ENCODE data around the gene KLHL29.
A peak's percentile ranks its signal among the peaks of the same experiment; 100 is the strongest.

KLHL29 gene

GRCh38 chr2:23564615-23564960 is 179.6 kb downstream of the KLHL29 start:
- FAIRE-seq: no peak
- no peak for DNase-seq (ENCODE audit: insufficient read length, low spot score)
- TF ChIP-seq POLR2AphosphoS5 (IDR thresholded peaks at IDR 0.05; ENCODE audit: low read depth, low read length) (no peak), PAX5 (IDR thresholded peaks at IDR 0.05; ENCODE audit: insufficient read depth, low read length, severe bottlenecking) (no peak), TAF1 (IDR thresholded peaks at IDR 0.05; ENCODE audit: low read depth, low read length) (no peak), POLR2A (IDR thresholded peaks at IDR 0.05; ENCODE audit: low read depth, low read length) (no peak), SPI1 (IDR thresholded peaks at IDR 0.05; ENCODE audit: low read depth, low read length) (no peak), POU2F2 (IDR thresholded peaks at IDR 0.05; ENCODE audit: low read depth, low read length) (no peak)

DNA sequence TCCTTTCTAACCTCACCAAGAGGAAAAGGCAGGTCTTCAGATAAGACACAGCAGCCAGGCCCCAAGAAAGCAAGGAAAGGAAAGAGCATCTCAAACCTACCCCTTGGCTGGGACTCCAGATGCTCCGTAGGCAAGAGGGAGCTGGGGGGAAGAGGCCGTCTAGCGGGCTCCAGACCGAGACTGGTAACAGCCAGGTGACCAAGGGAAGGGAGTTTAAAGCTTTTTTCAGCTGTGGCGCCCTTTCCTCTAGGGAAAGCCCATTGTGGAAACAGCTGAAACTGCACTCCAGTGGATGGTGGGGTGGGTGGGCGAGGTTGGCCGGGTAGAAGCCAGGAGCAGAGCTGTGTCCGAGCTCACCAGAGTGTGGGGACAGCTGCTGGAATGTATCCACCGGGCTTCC is 180.4 kb downstream of the KLHL29 start:
- FAIRE-seq (no peak), DNase-seq (ENCODE audit: insufficient read length, low spot score) (no peak)
- TF ChIP-seq SPI1 (IDR thresholded peaks at IDR 0.05; ENCODE audit: low read depth, low read length) (no peak), POU2F2 (IDR thresholded peaks at IDR 0.05; ENCODE audit: low read depth, low read length) (no peak), POLR2A (IDR thresholded peaks at IDR 0.05; ENCODE audit: low read depth, low read length) (no peak), TAF1 (IDR thresholded peaks at IDR 0.05; ENCODE audit: low read depth, low read length) (no peak), POLR2AphosphoS5 (IDR thresholded peaks at IDR 0.05; ENCODE audit: low read depth, low read length) (no peak), PAX5 (IDR thresholded peaks at IDR 0.05; ENCODE audit: insufficient read depth, low read length, severe bottlenecking) (no peak)

DNA sequence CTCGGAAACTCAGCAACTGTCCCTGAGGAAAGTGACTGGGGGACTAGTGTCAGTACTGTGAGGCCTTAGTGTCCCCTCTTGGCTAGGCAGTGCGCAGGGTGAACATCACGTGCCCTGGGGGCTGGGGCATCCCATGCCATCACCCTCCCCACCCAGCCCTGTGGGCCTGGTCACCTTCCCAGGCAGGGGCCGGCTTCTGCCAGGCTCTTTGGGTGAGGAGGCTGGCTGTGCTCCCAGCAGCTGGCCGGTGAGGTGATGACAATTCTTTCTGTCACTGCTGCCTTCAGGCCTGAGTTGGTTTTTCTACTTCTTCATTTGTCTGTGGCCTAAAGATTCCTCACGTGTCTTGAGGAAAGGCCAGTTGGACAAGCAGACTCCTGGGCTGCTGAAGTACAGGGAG is 180.8 kb downstream of the KLHL29 start:
- no peak for FAIRE-seq
- no peak for DNase-seq (ENCODE audit: insufficient read length, low spot score)
- no peak for TF ChIP-seq PAX5 (IDR thresholded peaks at IDR 0.05; ENCODE audit: insufficient read depth, low read length, severe bottlenecking)
- TF ChIP-seq SPI1 (IDR thresholded peaks at IDR 0.05; ENCODE audit: low read depth, low read length): no peak
- no peak for TF ChIP-seq POU2F2 (IDR thresholded peaks at IDR 0.05; ENCODE audit: low read depth, low read length)
- TF ChIP-seq TAF1 (IDR thresholded peaks at IDR 0.05; ENCODE audit: low read depth, low read length): no peak
- no peak for TF ChIP-seq POLR2A (IDR thresholded peaks at IDR 0.05; ENCODE audit: low read depth, low read length)
- TF ChIP-seq POLR2AphosphoS5 (IDR thresholded peaks at IDR 0.05; ENCODE audit: low read depth, low read length): no peak

DNA sequence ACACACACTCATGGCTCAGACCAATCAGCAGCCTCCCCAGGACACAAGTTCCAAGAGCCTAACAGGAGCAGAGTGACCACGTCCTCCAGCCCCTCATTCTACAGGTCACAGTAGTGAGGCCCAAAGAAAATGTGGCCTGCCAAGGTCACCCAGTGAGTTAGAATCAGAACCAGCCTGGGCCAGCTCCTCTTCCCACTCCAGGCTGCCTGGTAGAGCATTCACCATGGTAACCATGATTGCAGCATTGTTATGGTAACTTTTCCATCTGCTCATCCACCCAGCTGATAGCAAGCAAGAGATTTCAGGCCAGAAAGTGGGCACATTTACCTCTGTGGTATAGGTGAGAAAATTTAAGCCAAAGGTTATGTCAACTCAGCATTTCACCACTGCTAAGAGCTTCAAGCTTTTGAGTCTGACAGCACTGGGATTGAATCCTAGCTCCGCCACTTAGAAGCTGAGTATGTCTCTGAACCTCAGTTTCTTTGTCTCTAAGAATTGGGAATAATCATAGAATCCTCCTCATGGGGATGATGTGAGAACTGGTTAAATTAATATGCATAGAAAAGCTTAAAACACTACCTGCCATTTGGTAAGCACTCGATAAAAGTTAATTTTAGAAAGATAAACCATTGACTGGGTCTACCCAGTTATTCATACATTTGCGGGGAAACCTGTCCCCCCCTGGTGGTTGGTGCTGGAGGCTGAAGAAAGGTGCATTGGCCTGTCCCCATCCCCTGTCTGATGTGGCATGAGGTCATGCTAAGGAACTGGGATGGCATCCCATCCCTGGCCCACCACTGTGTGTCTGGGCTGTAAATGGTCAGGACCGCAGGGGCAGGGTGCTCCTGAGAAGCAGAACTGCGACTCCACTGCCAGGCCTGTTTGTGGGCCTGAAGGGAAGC is 181.5 kb downstream of the KLHL29 start:
- TF ChIP-seq POU2F2 (IDR thresholded peaks at IDR 0.05; ENCODE audit: low read depth, low read length) (no peak), PAX5 (IDR thresholded peaks at IDR 0.05; ENCODE audit: insufficient read depth, low read length, severe bottlenecking) (no peak), POLR2AphosphoS5 (IDR thresholded peaks at IDR 0.05; ENCODE audit: low read depth, low read length) (no peak), SPI1 (IDR thresholded peaks at IDR 0.05; ENCODE audit: low read depth, low read length) (no peak), POLR2A (IDR thresholded peaks at IDR 0.05; ENCODE audit: low read depth, low read length) (no peak), TAF1 (IDR thresholded peaks at IDR 0.05; ENCODE audit: low read depth, low read length) (no peak)
- FAIRE-seq (peak; percentile 47), DNase-seq (ENCODE audit: insufficient read length, low spot score) (peak; percentile 56)

- FAIRE-seq (no peak), DNase-seq (ENCODE audit: insufficient read length, low spot score) (no peak)
- TF ChIP-seq POLR2A (IDR thresholded peaks at IDR 0.05; ENCODE audit: low read depth, low read length) (no peak), POU2F2 (IDR thresholded peaks at IDR 0.05; ENCODE audit: low read depth, low read length) (no peak), SPI1 (IDR thresholded peaks at IDR 0.05; ENCODE audit: low read depth, low read length) (no peak), PAX5 (IDR thresholded peaks at IDR 0.05; ENCODE audit: insufficient read depth, low read length, severe bottlenecking) (no peak), POLR2AphosphoS5 (IDR thresholded peaks at IDR 0.05; ENCODE audit: low read depth, low read length) (no peak), TAF1 (IDR thresholded peaks at IDR 0.05; ENCODE audit: low read depth, low read length) (no peak)
These were observed 182.3 kb downstream of the KLHL29 start for GRCh38 chr2:23567161-23567756.

DNA sequence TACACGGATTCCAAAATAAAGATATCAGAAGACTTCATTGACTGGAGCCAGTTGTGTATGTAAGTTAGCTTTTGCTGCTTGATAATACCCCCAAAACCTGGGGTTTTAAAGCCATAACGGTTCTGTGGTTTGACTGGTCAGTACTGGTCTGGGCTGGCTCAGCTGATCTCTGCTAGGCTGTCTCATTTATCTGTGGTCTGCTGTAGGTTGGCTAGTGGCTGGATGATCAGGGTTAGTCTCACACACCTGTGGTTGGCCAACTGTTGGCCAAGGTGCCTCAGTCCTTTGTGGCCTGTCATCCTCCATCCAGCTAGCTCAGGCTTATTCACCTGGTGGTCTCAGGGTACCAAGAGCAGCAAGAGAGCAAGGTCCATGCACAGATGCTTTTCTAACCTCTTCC is 183.2 kb downstream of the KLHL29 start:
- no peak for DNase-seq (ENCODE audit: insufficient read length, low spot score)
- TF ChIP-seq TAF1 (IDR thresholded peaks at IDR 0.05; ENCODE audit: low read depth, low read length) (no peak), POLR2AphosphoS5 (IDR thresholded peaks at IDR 0.05; ENCODE audit: low read depth, low read length) (no peak), SPI1 (IDR thresholded peaks at IDR 0.05; ENCODE audit: low read depth, low read length) (no peak), PAX5 (IDR thresholded peaks at IDR 0.05; ENCODE audit: insufficient read depth, low read length, severe bottlenecking) (no peak), POU2F2 (IDR thresholded peaks at IDR 0.05; ENCODE audit: low read depth, low read length) (no peak), POLR2A (IDR thresholded peaks at IDR 0.05; ENCODE audit: low read depth, low read length) (no peak)
- no peak for FAIRE-seq

DNA sequence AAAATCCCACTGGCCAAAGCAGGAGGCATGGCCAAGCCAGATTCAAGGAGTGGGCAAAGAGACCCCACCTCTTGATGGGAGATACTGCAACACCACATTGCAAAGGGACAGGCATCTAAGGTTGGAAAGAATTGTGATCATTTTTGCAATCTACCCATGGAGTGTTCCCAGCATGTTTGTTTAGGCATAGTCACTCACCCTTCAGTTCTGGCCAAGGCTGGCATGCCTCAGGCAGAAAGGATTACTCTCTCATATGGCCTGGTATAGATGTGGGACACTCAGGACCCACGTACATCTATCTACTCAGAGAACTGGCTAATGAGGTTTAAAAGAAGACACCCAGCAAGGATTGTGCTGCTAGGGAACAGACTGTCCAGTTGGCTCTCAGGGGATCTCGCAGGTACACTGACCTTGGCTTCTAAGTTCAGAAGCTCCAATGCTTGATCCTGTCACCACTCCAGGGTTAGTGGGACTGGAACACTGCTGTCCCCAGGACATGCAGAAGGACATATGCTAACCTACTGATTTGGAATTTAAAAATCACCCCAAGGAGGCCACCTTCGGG is 183.7 kb downstream of the KLHL29 start:
- DNase-seq (ENCODE audit: insufficient read length, low spot score): no peak
- no peak for FAIRE-seq
- no peak for TF ChIP-seq POU2F2 (IDR thresholded peaks at IDR 0.05; ENCODE audit: low read depth, low read length)
- no peak for TF ChIP-seq POLR2AphosphoS5 (IDR thresholded peaks at IDR 0.05; ENCODE audit: low read depth, low read length)

- DNase-seq (ENCODE audit: insufficient read length, low spot score): no peak
- no peak for TF ChIP-seq POLR2A (IDR thresholded peaks at IDR 0.05; ENCODE audit: low read depth, low read length)
- no peak for TF ChIP-seq POLR2AphosphoS5 (IDR thresholded peaks at IDR 0.05; ENCODE audit: low read depth, low read length)
- no peak for TF ChIP-seq PAX5 (IDR thresholded peaks at IDR 0.05; ENCODE audit: insufficient read depth, low read length, severe bottlenecking)
- TF ChIP-seq SPI1 (IDR thresholded peaks at IDR 0.05; ENCODE audit: low read depth, low read length): no peak
- no peak for TF ChIP-seq TAF1 (IDR thresholded peaks at IDR 0.05; ENCODE audit: low read depth, low read length)
- no peak for TF ChIP-seq POU2F2 (IDR thresholded peaks at IDR 0.05; ENCODE audit: low read depth, low read length)
- FAIRE-seq: no peak
These were observed 184.9 kb downstream of the KLHL29 start for GRCh38 chr2:23569761-23570365.

DNA sequence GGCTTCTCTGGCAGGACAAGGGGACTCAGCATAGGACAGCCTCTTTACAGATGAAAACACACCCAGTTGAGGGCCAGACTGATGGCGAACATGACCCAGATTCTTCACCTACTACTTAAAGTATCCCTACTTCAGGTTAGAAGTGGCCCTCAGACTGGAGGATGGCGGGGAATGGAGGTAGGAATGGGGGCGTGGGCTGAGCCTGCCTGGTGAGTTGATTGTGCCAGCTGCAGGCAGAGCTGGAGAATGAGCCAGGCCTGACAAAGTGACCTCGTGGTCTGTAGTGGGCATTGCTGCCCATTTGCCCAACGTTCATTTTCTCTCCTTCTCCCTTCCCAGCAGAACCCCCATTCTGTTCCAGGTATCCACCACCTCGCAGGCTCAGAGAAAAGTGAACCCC is 186.1 kb downstream of the KLHL29 start:
- TF ChIP-seq POU2F2 (IDR thresholded peaks at IDR 0.05; ENCODE audit: low read depth, low read length): no peak
- TF ChIP-seq SPI1 (IDR thresholded peaks at IDR 0.05; ENCODE audit: low read depth, low read length): no peak
- TF ChIP-seq POLR2A (IDR thresholded peaks at IDR 0.05; ENCODE audit: low read depth, low read length): no peak
- TF ChIP-seq PAX5 (IDR thresholded peaks at IDR 0.05; ENCODE audit: insufficient read depth, low read length, severe bottlenecking): no peak
- no peak for TF ChIP-seq TAF1 (IDR thresholded peaks at IDR 0.05; ENCODE audit: low read depth, low read length)
- TF ChIP-seq POLR2AphosphoS5 (IDR thresholded peaks at IDR 0.05; ENCODE audit: low read depth, low read length): no peak
- DNase-seq (ENCODE audit: insufficient read length, low spot score): no peak
- FAIRE-seq: no peak
